NCI-H526 (cell line): ENCODE results near the gene ESCO1.

Experiments used
- DNase-seq, 2 experiments: peaks; one replicate each; lab custom pipeline; 2025; lab: John Stamatoyannopoulos, UW

The ESCO1 gene

GRCh38 chr18:21489919-21490495, 110.5 kb downstream of the ESCO1 start:
- no peak for DNase-seq

GRCh38 chr18:21489119-21489750, 111.3 kb downstream of the ESCO1 start:
- peak; percentile 11 to 62 for DNase-seq

GRCh38 chr18:21486905-21487437, 113.5 kb downstream of the ESCO1 start:
- DNase-seq, result no peak

GRCh38 chr18:21484851-21485636, 115.5 kb downstream of the ESCO1 start:
- no peak for DNase-seq

GRCh38 chr18:21483051-21483450, 117.5 kb downstream of the ESCO1 start:
- DNase-seq, result no peak

- no peak for DNase-seq
Observed at GRCh38 chr18:21481739-21482138, 118.8 kb downstream of the ESCO1 start.

GRCh38 chr18:21479721-21480120, 120.8 kb downstream of the ESCO1 start:
- DNase-seq, result no peak
